ENCODE measurements around the gene PMFBP1.

DNA sequence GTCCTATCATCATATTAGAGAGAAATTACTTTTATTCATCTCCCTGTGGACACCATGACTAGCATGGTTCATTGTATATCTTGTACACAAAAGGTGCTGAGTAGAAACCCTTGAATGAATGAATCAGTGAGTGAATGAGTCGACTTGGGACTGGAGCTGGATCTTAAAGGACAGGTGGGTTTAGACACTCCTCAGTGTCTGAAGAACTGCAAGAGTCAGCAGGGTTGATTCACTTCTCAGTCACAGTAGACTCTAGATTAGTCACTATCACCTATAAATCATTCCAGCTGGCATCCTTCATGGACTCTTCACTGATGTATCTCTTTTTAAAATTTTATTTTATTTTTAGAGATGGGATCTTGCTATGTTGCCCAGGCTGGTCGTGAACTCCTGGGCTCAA lies 30.1 kb upstream of the PMFBP1 start:
- TF ChIP-seq, protein P1, sequence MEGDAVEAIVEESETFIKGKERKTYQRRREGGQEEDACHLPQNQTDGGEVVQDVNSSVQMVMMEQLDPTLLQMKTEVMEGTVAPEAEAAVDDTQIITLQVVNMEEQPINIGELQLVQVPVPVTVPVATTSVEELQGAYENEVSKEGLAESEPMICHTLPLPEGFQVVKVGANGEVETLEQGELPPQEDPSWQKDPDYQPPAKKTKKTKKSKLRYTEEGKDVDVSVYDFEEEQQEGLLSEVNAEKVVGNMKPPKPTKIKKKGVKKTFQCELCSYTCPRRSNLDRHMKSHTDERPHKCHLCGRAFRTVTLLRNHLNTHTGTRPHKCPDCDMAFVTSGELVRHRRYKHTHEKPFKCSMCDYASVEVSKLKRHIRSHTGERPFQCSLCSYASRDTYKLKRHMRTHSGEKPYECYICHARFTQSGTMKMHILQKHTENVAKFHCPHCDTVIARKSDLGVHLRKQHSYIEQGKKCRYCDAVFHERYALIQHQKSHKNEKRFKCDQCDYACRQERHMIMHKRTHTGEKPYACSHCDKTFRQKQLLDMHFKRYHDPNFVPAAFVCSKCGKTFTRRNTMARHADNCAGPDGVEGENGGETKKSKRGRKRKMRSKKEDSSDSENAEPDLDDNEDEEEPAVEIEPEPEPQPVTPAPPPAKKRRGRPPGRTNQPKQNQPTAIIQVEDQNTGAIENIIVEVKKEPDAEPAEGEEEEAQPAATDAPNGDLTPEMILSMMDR (conservative IDR thresholded peaks at IDR 0.05) = no peak
- no peak for TF ChIP-seq EZH2 (IDR thresholded peaks at IDR 0.05; ENCODE audit: low read depth)

Measured in PC-9 (cell line).